Subcutaneous abdominal adipose tissue (tissue), 5 donors: ENCODE measurements around the gene SLC7A14.

Experiments used
- H3K27ac ChIP-seq: one replicate; pipeline ENCODE4 v1.7.0; 2013; ENCODE audit warnings: low read depth, mild to moderate bottlenecking, inconsistent platforms, low read length, moderate library complexity
- H3K27me3 ChIP-seq, 5 donors: one replicate each; pipeline ENCODE4 v1.7.0; 2013; ENCODE audit warnings: low read length in 5 of 5, inconsistent platforms in 1 of 5; ENCODE audit not compliant: control insufficient read depth in 5 of 5, insufficient read depth in 4 of 5
- H3K36me3 ChIP-seq, 5 donors: one replicate each; pipeline ENCODE4 v1.7.0; 2013; ENCODE audit warnings: low read length in 5 of 5; ENCODE audit not compliant: control insufficient read depth in 5 of 5, insufficient read depth in 5 of 5
- H3K4me1 ChIP-seq, 5 donors: one replicate each; pipeline ENCODE4 v1.7.0; 2013; ENCODE audit warnings: low read length in 5 of 5, mild to moderate bottlenecking in 3 of 5, moderate library complexity in 1 of 5; ENCODE audit not compliant: control insufficient read depth in 5 of 5, insufficient read depth in 5 of 5
- H3K4me3 ChIP-seq, 5 donors: one replicate each; pipeline ENCODE4 v1.7.0; 2013; ENCODE audit warnings: low read length in 5 of 5, low read depth in 1 of 5
- H3K9ac ChIP-seq, 5 donors: one replicate each; pipeline ENCODE4 v1.7.0; 2013; ENCODE audit warnings: low read length in 5 of 5, mild to moderate bottlenecking in 4 of 5, moderate library complexity in 3 of 5
- H3K9me3 ChIP-seq, 5 donors: one replicate each; pipeline ENCODE4 v1.7.0; 2013; ENCODE audit warnings: low read length in 5 of 5; ENCODE audit not compliant: control insufficient read depth in 5 of 5
- donor health status: healthy.
- donor health status: healthy.
- donor health status: healthy.
- donor health status: healthy.
- donor health status: healthy.

The SLC7A14 gene

GRCh38 chr3:170551252-170551651 is 34.6 kb downstream of the SLC7A14 start:
- H3K4me3 ChIP-seq, result no peak overlapping the region
- no peak overlapping the region for H3K27ac ChIP-seq
- H3K9me3 ChIP-seq, result no peaks in the 10 kb centered on the region
- H3K27me3 ChIP-seq, result no peaks in the 10 kb centered on the region
- H3K9ac ChIP-seq, result no peak overlapping the region
- H3K36me3 ChIP-seq, result no peaks in the 10 kb centered on the region
- no peaks in the 10 kb centered on the region for H3K4me1 ChIP-seq

GRCh38 chr3:170542704-170543103 is 43.2 kb downstream of the SLC7A14 start:
- H3K27ac ChIP-seq, result no peak overlapping the region
- H3K27me3 ChIP-seq, result no peaks in the 10 kb centered on the region
- no peaks in the 10 kb centered on the region for H3K36me3 ChIP-seq
- H3K4me3 ChIP-seq, result no peak overlapping the region
- no peaks in the 10 kb centered on the region for H3K4me1 ChIP-seq
- H3K9ac ChIP-seq, result no peak overlapping the region
- H3K9me3 ChIP-seq, result no peaks in the 10 kb centered on the region

- Histone ChIP-seq H3K36me3 (no peaks in the 10 kb centered on the region), H3K27me3 (no peaks in the 10 kb centered on the region), H3K4me3 (no peak overlapping the region), H3K4me1 (no peaks in the 10 kb centered on the region), H3K9ac (no peak overlapping the region), H3K9me3 (no peaks in the 10 kb centered on the region), H3K27ac (no peak overlapping the region)
These were observed 46.0 kb downstream of the SLC7A14 start for GRCh38 chr3:170539897-170540296.

- Histone ChIP-seq H3K36me3 (no peaks in the 10 kb centered on the region), H3K9ac (no peak overlapping the region), H3K27ac (no peak overlapping the region), H3K4me1 (peaks cover 0 to 8% (median 7%) of the 10 kb centered on the region in 5 donors), H3K9me3 (no peaks in the 10 kb centered on the region), H3K4me3 (no peak overlapping the region), H3K27me3 (no peaks in the 10 kb centered on the region)
These were observed 49.2 kb downstream of the SLC7A14 start for GRCh38 chr3:170536712-170537111.

GRCh38 chr3:170534227-170534626 is 51.6 kb downstream of the SLC7A14 start:
- Histone ChIP-seq H3K4me3 (no peak overlapping the region), H3K27ac (no peak overlapping the region), H3K9ac (no peak overlapping the region)

GRCh38 chr3:170532573-170532972 is 53.3 kb downstream of the SLC7A14 start:
- no peak overlapping the region for H3K9ac ChIP-seq
- no peaks in the 10 kb centered on the region for H3K27me3 ChIP-seq
- no peak overlapping the region for H3K4me3 ChIP-seq
- H3K9me3 ChIP-seq, result no peaks in the 10 kb centered on the region
- H3K27ac ChIP-seq, result no peak overlapping the region
- H3K4me1 ChIP-seq, result peaks cover 0 to 16% (median 12%) of the 10 kb centered on the region in 5 donors
- H3K36me3 ChIP-seq, result no peaks in the 10 kb centered on the region

More at GRCh38 chr3:170534227-170534626, 51.6 kb downstream of the SLC7A14 start:
- H3K9me3 ChIP-seq, result no peaks in the 10 kb centered on the region
- no peaks in the 10 kb centered on the region for H3K36me3 ChIP-seq
- no peaks in the 10 kb centered on the region for H3K27me3 ChIP-seq
- H3K4me1 ChIP-seq, result peaks cover 0 to 16% (median 12%) of the 10 kb centered on the region in 5 donors

GRCh38 chr3:170531657-170532335 is 54.1 kb downstream of the SLC7A14 start:
- Histone ChIP-seq H3K36me3 (no peaks in the 10 kb centered on the region), H3K4me3 (no peak overlapping the region), H3K27me3 (no peaks in the 10 kb centered on the region), H3K9me3 (no peaks in the 10 kb centered on the region), H3K4me1 (peaks cover 0 to 16% (median 12%) of the 10 kb centered on the region in 5 donors), H3K27ac (no peak overlapping the region), H3K9ac (no peak overlapping the region)

- no peak overlapping the region for H3K27ac ChIP-seq
- no peaks in the 10 kb centered on the region for H3K36me3 ChIP-seq
- H3K27me3 ChIP-seq, result no peaks in the 10 kb centered on the region
These were observed 54.8 kb downstream of the SLC7A14 start for GRCh38 chr3:170531054-170531453.

GRCh38 chr3:170529912-170530311 is 56.0 kb downstream of the SLC7A14 start:
- Histone ChIP-seq H3K4me3 (no peak overlapping the region), H3K9ac (no peak overlapping the region), H3K27me3 (no peaks in the 10 kb centered on the region), H3K27ac (no peak overlapping the region), H3K36me3 (no peaks in the 10 kb centered on the region), H3K9me3 (no peaks in the 10 kb centered on the region), H3K4me1 (peaks cover 0 to 16% (median 12%) of the 10 kb centered on the region in 5 donors)

More at GRCh38 chr3:170531054-170531453, 54.8 kb downstream of the SLC7A14 start:
- Histone ChIP-seq H3K9ac (no peak overlapping the region), H3K4me1 (peaks cover 0 to 16% (median 12%) of the 10 kb centered on the region in 5 donors), H3K4me3 (no peak overlapping the region), H3K9me3 (no peaks in the 10 kb centered on the region)

- no peaks in the 10 kb centered on the region for H3K36me3 ChIP-seq
- no peak overlapping the region for H3K4me3 ChIP-seq
- no peaks in the 10 kb centered on the region for H3K9me3 ChIP-seq
- no peak overlapping the region for H3K9ac ChIP-seq
- peaks cover 0 to 16% (median 12%) of the 10 kb centered on the region in 5 donors for H3K4me1 ChIP-seq
- H3K27me3 ChIP-seq, result no peaks in the 10 kb centered on the region
- no peak overlapping the region for H3K27ac ChIP-seq
These were observed 56.5 kb downstream of the SLC7A14 start for GRCh38 chr3:170529346-170529745.
